K562 (cell line): Measurements from ENCODE around the gene CR2. TPM values are rescaled to one million over a fixed set of nuclear protein-coding genes. Genes with fewer than 3 reads are reported as not detected.

Source experiments
- CBX5 ChIP-seq: IDR thresholded peaks from 2 replicates; pipeline ENCODE4 v1.6.1; 2014; ENCODE audit warnings: low read depth, borderline replicate concordance
- GTF3C2 ChIP-seq: IDR thresholded peaks from 3 replicates; pipeline ENCODE4 v1.6.1; 2011; ENCODE audit warnings: borderline replicate concordance, mild to moderate bottlenecking, moderate library complexity; ENCODE audit not compliant: insufficient read length; ENCODE audit errors: extremely low read depth
- HNRNPL ChIP-seq: fragments of 200-400 bp; formaldehyde crosslinking; IDR thresholded peaks from 2 replicates; pipeline ENCODE4 v1.6.1; 2017; ENCODE audit warnings: low read depth, mild to moderate bottlenecking, low read length
- IRF1 ChIP-seq: sonication (generic); formaldehyde crosslinking; IDR thresholded peaks from 2 replicates; pipeline ENCODE4 v1.8.0; 2022; ENCODE audit warnings: missing genetic modification reagents, mild to moderate bottlenecking, borderline replicate concordance
- JUNB ChIP-seq: fragments of 450-650 bp; formaldehyde crosslinking; conservative IDR thresholded peaks from 2 replicates; pipeline ENCODE4 v1.4.0; 2020; ENCODE audit warnings: mild to moderate bottlenecking
- KAT2B ChIP-seq: IDR thresholded peaks from one replicate; pipeline ENCODE4 v1.6.1; 2012; ENCODE audit warnings: low read depth, mild to moderate bottlenecking, control low read depth, inconsistent platforms, low read length, moderate library complexity
- MNT ChIP-seq, 2 experiments: fragments of 450-650 bp; conservative IDR thresholded peaks; 2 replicates each; pipeline ENCODE4 v1.6.1; 2017; ENCODE audit warnings: mild to moderate bottlenecking in 2 of 2, moderate library complexity in 2 of 2
- NUFIP1 ChIP-seq: fragments of 450-650 bp; IDR thresholded peaks from 2 replicates; pipeline ENCODE4 v1.6.1; 2018; ENCODE audit not compliant: partially characterized antibody
- PATZ1 ChIP-seq: fragments of 250-450 bp; sonication (Bioruptor Pico); IDR thresholded peaks from 2 replicates; pipeline ENCODE4 v1.5.0; 2020; ENCODE audit warnings: mild to moderate bottlenecking, borderline replicate concordance
- RBM14 ChIP-seq: fragments of 200-400 bp; formaldehyde crosslinking; IDR thresholded peaks from 2 replicates; pipeline ENCODE4 v1.6.1; 2018; ENCODE audit warnings: low read depth, mild to moderate bottlenecking, low read length, moderate library complexity, borderline replicate concordance; ENCODE audit not compliant: insufficient read depth
- RBM34 ChIP-seq: fragments of 200-400 bp; formaldehyde crosslinking; IDR thresholded peaks from 2 replicates; pipeline ENCODE4 v1.6.1; 2018; ENCODE audit warnings: low read length, borderline replicate concordance; ENCODE audit not compliant: insufficient read depth
- RCOR1 ChIP-seq, 2 experiments: IDR thresholded peaks; 2 replicates each; pipeline ENCODE4 v1.6.1; 2012; ENCODE audit warnings: low read depth in 2 of 2, low read length in 2 of 2, borderline replicate concordance in 1 of 2, improper control_type of control experiment in 1 of 2
- SIX5 ChIP-seq, 2 experiments: IDR thresholded peaks; 2 replicates each; pipeline ENCODE4 v1.6.1; 2011; ENCODE audit warnings: low read length in 2 of 2, borderline replicate concordance in 1 of 2, low read depth in 1 of 2, mild to moderate bottlenecking in 1 of 2, moderate library complexity in 1 of 2; ENCODE audit not compliant: insufficient read depth in 1 of 2
- TCF3 ChIP-seq: sonication (generic); formaldehyde crosslinking; IDR thresholded peaks from 2 replicates; pipeline ENCODE4 v1.4.0; 2020; ENCODE audit warnings: mild to moderate bottlenecking, missing genetic modification reagents
- ZBED1 ChIP-seq: IDR thresholded peaks from 2 replicates; pipeline ENCODE4 v1.6.1; 2014
- ZNF165 ChIP-seq: fragments of 250-450 bp; sonication (Bioruptor Pico); IDR thresholded peaks from 2 replicates; pipeline ENCODE4 v1.4.0; 2020; ENCODE audit warnings: borderline replicate concordance
- ZNF197 ChIP-seq: fragments of 200-800 bp; sonication (Bioruptor generic); IDR thresholded peaks from 2 replicates; pipeline ENCODE4 v1.6.1; 2016; ENCODE audit warnings: low read depth, missing genetic modification characterization, missing compliant biosample characterization
- ZNF354B ChIP-seq: fragments of 250-450 bp; sonication (Bioruptor Pico); IDR thresholded peaks from 2 replicates; pipeline ENCODE4 v1.4.0; 2020
- ZNF551 ChIP-seq: fragments of 250-450 bp; sonication (Bioruptor Pico); IDR thresholded peaks from 2 replicates; pipeline ENCODE4 v1.5.0; 2021; ENCODE audit warnings: mild to moderate bottlenecking, moderate library complexity
- ZNF830 ChIP-seq: fragments of 250-450 bp; sonication (Bioruptor Pico); IDR thresholded peaks from 2 replicates; pipeline ENCODE4 v1.5.0; 2021; ENCODE audit warnings: mild to moderate bottlenecking
- polyA plus RNA-seq, 8 experiments: library from polyadenylated mRNA; depleted of rRNA in 4 of 8; stranded (reverse) in 5 of 8; unstranded in 3 of 8; fragments of >200 nt; fragmentation: Nextera tagmentation in 2 of 8; fragmentation: Illumina TruSeq in 1 of 8; extraction: Ambion mirVana in 2 of 8; extraction: Trizol in 1 of 8; gene quantifications; 2 replicates each; pipeline versions ENCODE4 v1.2.1 to v1.2.3, GENCODE V29; 2011 to 2014; ENCODE audit warnings: inconsistent platforms in 1 of 8, missing spikeins in 1 of 8
- total RNA-seq, 7 experiments: library from RNA; depleted of rRNA in 6 of 7; stranded (reverse); fragments of >200 nt in 6 of 7; fragmentation: Illumina TruSeq in 2 of 7; extraction: Trizol in 2 of 7; gene quantifications; 2 replicates each; pipeline versions ENCODE4 v1.2.1 to v1.2.3, GENCODE V29; 2011 to 2021; ENCODE audit warnings: low replicate concordance in 1 of 7

Gene CR2
- total and polyA plus RNA-seq, 9 of the 15 experiments (the other 6 are each of a cell fraction or from before 2014, with no cell fraction given): 0.07 to 0.67 (median 0.37) TPM

GRCh38 chr1:207519505-207520399 is 65.6 kb downstream of the CR2 start (continued):
- no peak for TF ChIP-seq GTF3C2
- no peak for TF ChIP-seq RBM34
- no peak for TF ChIP-seq PATZ1 (CRISPR knock-in tag)
- TF ChIP-seq ZNF354B (CRISPR knock-in tag): no peak
- TF ChIP-seq ZNF197 (CRISPR knock-in tag): 0 out of 2 replicates have a peak, but pooled peaks have one; percentile 5
- peak; percentile 98 for TF ChIP-seq TCF3
- TF ChIP-seq ZBED1: peak; percentile 88
- TF ChIP-seq ZNF551 (CRISPR knock-in tag): no peak
- TF ChIP-seq SIX5 (IDR thresholded peaks at IDR 0.05; ENCODE audit: borderline replicate concordance in 1 of 2, insufficient read depth in 1 of 2, low read depth in 1 of 2, low read length in 2 of 2): no peak
- no peak for TF ChIP-seq JUNB (CRISPR knock-in tag)
- no peak for TF ChIP-seq KAT2B
- TF ChIP-seq IRF1 (CRISPR knock-in tag): no peak
- no peak for TF ChIP-seq ZNF165
- TF ChIP-seq HNRNPL: no peak
- no peak for TF ChIP-seq NUFIP1
- no peak for TF ChIP-seq ZNF830 (CRISPR knock-in tag)
- peak in 1 of 2 experiments; percentile 92; a peak in 3 of 4 replicates for TF ChIP-seq RCOR1 (IDR thresholded peaks at IDR 0.05; ENCODE audit: borderline replicate concordance in 1 of 2, low read depth in 2 of 2, low read length in 2 of 2)
- peak; percentile 72 to 91 for TF ChIP-seq MNT (conservative IDR thresholded peaks at IDR 0.05)
- no peak for TF ChIP-seq RBM14
- no peak for TF ChIP-seq CBX5
